NCI-H2227 (cell line): ENCODE data around the gene PAX7.

Experiments used
- DNase-seq: peaks from one replicate; lab custom pipeline; 2025; ENCODE audit not compliant: unreplicated experiment; lab: John Stamatoyannopoulos, UW

Gene PAX7

GRCh38 chr1:18697541-18697940, 66.9 kb downstream of the PAX7 start:
- no peak for DNase-seq

- no peak for DNase-seq
Measured at GRCh38 chr1:18700530-18700929, 69.9 kb downstream of the PAX7 start.

DNA sequence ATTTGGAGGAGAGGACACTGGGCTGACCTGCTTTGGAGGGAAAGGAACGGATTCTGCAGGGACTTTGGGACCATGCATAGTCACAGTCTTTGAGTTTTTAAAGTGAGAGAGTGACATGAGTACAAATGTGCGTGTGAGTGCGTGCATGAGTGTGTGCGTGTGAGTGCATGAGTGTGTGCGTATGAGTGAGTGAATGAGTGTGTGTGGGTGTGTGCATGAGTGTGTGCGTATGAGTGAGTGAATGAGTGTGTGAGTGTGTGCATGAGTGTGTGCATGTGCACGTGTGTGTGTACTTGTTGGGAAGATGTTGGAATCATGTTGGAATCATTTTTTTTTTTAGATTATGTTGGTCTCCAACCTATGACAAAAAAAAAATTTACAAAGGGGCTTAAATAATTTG, 70.5 kb downstream of the PAX7 start:
- no peak for DNase-seq

- DNase-seq = no peak
Measured at GRCh38 chr1:18703041-18703621, 72.5 kb downstream of the PAX7 start.

DNA sequence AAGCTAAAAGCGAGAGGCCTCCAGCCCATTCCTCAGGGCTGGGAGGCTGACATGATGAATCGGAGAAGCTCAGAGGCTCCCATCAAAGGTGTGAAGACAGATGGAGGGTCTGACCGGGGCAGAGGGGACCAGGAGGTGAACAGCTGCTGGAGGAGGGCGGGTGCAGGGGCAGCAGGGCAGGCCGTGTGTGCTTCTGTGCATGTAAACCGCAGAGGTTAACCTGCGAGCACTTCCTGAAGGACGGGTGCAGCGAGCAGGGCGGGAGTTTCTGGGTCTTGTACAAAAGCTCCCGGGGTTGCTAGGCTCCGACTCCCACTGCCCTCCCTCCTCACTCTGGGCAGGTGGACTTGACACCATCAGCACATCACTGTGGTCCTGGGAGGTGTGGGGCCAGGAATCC, 75.2 kb downstream of the PAX7 start:
- DNase-seq = no peak

GRCh38 chr1:18707696-18708257, 77.1 kb downstream of the PAX7 start:
- no peak for DNase-seq

DNA sequence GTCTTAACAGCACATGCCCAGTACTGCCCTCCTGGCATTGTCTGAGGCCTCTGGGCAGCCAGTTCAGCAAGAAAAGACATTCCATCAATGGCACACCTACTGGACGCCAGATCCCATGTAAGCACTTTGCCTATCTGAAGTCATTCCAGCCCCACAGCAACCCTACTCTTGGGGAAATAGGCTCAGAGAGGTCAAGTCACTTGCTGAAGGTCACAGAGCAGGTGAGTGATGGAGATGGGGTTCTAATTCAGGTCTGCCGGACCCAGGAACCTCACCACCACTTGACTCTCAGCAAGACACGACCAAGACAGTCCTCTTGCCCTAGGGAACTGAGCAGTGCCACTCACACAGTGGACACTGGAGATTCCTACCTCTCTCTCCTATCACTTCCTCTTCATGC, 79.4 kb downstream of the PAX7 start:
- no peak for DNase-seq

- no peak for DNase-seq
Measured at GRCh38 chr1:18711003-18711402, 80.4 kb downstream of the PAX7 start.

DNA sequence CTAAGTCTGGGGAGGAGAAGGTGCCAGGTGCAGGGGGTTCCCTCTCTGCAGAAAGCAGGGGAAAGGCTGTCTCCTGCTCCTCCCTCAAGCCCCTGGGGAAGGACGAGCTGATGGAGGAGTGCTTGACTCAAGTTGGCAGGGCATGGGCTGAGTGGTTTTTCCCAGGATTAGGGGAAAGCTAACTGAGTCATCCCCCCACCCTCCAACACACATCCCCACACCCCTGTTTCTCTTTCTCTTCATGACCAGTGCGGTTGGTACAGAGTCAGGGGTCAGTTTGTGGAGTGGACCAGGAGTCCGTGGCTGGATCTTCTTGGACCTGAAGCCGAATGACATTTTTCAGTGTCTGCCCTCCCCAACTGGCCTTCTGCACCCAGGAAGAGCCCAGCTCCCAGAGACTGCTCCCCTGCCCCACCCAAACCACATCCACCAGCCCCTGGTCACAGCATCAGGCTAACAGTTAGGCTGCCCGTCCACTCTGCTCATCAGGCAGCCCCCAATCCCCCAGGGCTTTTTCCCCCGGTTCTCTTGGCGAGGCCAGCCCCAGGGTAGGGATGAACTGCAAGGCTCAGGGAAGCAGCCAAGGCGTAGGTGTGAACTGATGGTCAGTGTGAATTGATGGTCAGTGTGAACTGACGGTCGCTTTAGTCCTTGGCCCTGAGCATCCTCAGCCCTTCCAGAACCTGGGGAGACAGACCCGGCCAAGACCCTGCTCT, 81.0 kb downstream of the PAX7 start:
- no peak for DNase-seq

GRCh38 chr1:18712252-18712600, 81.6 kb downstream of the PAX7 start:
- DNase-seq = no peak

GRCh38 chr1:18714404-18715175, 83.9 kb downstream of the PAX7 start:
- no peak for DNase-seq

GRCh38 chr1:18716112-18716784, 85.6 kb downstream of the PAX7 start:
- DNase-seq = no peak

GRCh38 chr1:18716785-18717678, 86.4 kb downstream of the PAX7 start:
- DNase-seq = no peak

- no peak for DNase-seq
Measured at GRCh38 chr1:18719786-18720451, 89.3 kb downstream of the PAX7 start.

DNA sequence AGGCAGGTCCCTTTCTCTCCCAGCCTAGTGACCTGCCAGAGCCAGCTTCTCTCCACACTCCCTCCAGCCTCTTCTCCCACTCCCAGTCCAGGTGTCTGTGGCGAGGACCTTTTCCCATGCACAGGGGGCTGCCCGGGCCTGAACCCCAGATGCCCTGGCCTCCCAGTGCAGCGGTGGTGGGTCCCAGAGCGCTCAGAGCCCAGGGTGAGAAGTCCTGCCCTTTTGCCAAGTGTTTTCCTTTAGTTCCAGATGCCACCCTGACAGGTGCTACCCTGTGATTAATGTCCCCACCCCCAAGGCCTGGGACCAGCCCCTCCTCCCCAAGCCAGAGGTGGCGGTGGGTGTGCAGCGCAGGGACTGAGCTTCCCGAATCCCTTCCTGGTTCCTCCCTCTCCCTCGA, 90.4 kb downstream of the PAX7 start:
- no peak for DNase-seq

GRCh38 chr1:18721776-18722175, 91.1 kb downstream of the PAX7 start:
- DNase-seq = no peak

- DNase-seq = no peak
Measured at GRCh38 chr1:18722270-18722669, 91.6 kb downstream of the PAX7 start.

GRCh38 chr1:18723206-18723605, 92.6 kb downstream of the PAX7 start:
- DNase-seq = no peak

DNA sequence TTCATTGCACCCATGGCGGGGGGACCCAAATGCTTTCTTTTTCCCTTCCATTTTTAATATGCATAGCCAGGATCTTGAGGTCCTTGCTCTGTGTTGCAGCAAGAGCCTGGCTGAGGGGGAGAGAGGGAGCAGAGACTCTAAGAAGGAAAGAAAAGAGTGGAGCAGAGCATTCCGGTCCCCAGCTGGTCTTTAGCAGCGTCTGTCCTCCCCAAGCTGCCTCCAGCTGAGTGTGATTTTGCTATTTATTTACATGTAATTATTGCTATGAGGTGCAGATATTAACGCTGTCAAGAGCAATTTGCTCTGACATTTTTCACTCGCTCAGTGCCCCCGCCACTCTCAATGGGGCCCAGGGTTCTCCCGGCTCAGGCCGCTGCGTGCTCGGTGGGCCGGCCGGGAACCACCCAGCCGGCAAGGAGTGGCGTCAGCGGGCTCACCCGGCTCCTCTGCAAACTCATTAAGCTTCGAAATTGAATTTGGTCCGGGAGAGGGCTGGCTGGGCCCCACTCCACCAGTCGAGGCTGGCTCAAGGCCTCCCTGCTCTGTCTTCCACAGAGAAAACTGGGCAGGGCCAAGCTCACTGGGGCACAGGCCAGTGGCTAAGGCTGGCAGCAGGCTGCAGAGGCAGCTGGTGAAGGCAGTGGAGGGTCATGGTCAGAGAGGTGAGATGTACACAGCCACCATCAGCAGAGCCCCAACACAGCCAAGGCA, 93.2 kb downstream of the PAX7 start:
- DNase-seq = peak; percentile 79
